ENCODE measurements around the gene TJP2.

Gene TJP2

DNA sequence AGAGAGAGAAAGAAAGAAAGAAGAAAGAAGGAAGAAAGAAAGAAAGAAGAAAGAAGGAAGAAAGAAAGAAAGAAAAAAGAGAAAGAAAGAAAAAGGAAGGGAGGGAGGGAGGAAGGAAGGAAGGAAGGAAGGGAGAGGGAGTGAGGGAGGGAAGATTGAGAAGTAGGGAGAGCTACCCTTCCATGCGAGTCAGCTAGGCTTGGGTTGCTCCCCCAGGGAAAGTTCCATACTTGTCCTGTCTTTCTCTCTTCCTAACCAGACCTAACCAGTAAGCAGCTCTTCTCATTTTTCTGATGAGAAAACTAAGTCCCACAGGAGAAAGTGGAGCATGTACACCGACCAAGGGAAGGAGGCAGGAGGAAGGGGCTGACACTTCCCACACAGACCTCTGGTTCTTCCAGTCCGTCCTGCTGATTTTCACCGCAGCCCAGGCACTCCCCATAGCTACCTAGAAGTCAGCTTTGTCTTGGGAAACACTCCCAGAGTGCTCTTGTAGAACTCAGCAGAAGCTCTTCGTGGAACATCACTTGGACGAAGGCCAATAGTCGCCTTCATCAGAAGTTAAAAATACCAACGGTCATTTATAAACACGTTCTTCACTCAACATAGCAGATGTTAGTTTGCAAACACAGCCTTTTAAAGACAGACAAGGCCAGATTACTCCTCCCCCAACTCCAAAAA, 121.9 kb downstream of the TJP2 start:
- TF ChIP-seq CTCF (IDR thresholded peaks at IDR 0.05), result no peak

GRCh38 chr9:69297300-69297980, 123.4 kb downstream of the TJP2 start:
- no peak for TF ChIP-seq CTCF (IDR thresholded peaks at IDR 0.05)

DNA sequence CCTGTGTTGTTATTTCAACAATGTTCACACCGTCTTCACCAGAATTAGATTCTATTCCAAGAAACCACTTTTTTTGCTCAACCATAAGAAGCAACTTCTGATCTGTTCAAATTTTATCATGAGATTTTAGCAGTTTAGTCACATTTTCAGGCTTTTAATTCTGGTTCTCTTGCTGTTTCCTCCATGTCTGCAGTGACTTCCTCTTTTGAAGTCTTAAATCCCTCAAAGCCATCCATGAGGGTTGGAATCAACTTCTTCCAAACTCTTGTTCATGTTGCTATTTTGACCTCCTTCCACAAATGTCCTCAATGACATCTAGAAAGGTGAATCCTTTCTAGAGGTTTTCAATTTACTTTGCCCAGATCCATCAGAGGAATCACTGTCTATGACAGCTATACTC, 125.2 kb downstream of the TJP2 start:
- no peak for TF ChIP-seq CTCF (IDR thresholded peaks at IDR 0.05)

- no peak for TF ChIP-seq CTCF (IDR thresholded peaks at IDR 0.05)
Measured at GRCh38 chr9:69299826-69300225, 125.7 kb downstream of the TJP2 start.

GRCh38 chr9:69303331-69303730, 129.3 kb downstream of the TJP2 start:
- no peak for TF ChIP-seq CTCF (IDR thresholded peaks at IDR 0.05)

DNA sequence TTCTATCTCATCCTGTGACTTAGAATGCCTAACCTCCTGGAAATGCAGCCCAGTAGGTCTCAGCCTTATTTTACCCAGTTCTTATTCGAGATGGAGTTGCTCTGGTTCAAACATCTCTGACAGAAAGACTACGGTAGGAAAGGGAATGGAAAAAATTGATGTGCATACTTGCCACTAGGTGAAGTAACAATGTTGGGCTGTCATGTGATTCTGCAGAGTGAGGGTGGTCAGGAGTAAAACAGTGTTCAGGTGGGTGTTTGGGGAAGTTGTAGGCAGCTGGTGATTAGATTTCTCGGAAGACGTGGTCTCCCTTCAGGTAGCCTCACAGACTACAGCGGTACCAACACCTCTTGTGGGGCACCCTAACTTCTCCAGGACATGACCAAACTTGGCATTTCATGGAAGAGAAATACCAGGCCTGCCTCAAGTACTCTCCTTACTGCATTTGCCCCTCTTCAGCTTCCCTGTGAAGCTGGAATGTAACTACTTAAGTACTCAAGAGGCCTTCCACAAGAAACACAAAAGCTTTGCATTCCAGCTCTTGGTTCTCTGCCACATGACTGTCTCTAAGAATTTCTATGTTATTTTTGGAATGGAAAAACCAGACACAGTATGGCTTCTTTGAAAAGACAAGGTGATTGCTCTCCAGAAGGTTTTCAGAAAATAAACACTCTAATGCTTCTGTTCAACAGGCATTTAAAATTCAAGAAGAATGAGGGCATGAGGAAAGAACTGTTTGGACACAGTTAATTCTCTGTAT, 133.5 kb downstream of the TJP2 start:
- TF ChIP-seq CTCF (IDR thresholded peaks at IDR 0.05), result no peak

DNA sequence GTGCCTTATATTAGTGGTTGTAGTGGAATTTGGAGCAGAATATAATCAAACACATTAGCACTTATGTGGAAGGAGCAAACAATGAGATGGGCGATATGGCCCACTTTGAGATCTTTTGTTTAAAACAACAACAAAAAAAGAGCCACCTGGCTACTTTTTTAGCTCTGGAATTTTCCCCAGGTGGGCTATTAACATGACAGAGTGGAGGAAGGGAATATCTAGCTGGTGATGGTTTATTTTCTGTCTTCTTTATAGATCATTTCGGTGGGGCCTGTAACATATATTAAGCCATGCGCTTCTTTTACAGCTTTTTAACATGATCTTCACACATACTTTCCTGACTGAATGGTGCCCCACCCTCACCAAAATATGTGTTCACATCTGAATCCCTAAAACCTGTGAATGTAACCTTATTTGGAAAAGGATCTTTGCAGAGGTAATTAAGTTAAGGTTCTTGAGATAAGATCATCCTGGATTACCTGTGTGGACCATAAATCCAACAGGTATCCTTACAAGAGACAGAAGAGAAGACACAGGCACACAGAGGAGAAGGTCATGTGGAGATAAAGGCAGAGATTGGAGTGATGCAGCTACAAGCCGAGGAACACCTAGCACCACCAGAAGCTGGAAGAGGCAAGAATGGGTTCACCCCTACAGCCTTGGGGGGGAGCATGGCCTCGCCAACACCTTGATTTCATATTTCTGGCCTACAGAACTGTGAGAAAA, 134.3 kb downstream of the TJP2 start:
- TF ChIP-seq CTCF (IDR thresholded peaks at IDR 0.05), result no peak

Data from LNCAP (cell line).